DMS114 treated with DMSO at 0.1 percent for 48 hours (cell line): ENCODE measurements around the gene SLC19A2.

Source experiments
- DNase-seq: peaks from one replicate; lab custom pipeline; 2025; ENCODE audit not compliant: unreplicated experiment; lab: John Stamatoyannopoulos, UW

The SLC19A2 gene

GRCh38 chr1:169475806-169476387, 9.8 kb downstream of the SLC19A2 start:
- no peak for DNase-seq

GRCh38 chr1:169474302-169474995, 11.3 kb downstream of the SLC19A2 start:
- DNase-seq, result no peak

GRCh38 chr1:169473347-169473746, 12.4 kb downstream of the SLC19A2 start:
- no peak for DNase-seq

- DNase-seq, result no peak
These were observed 13.0 kb downstream of the SLC19A2 start for GRCh38 chr1:169472738-169473137.

GRCh38 chr1:169468982-169469381, 16.8 kb downstream of the SLC19A2 start:
- no peak for DNase-seq

GRCh38 chr1:169466259-169467230, 19.2 kb downstream of the SLC19A2 start:
- peak; percentile 14 for DNase-seq

- no peak for DNase-seq
These were observed 20.5 kb downstream of the SLC19A2 start for GRCh38 chr1:169465281-169465680.

GRCh38 chr1:169462385-169462784, 23.4 kb downstream of the SLC19A2 start:
- no peak for DNase-seq

GRCh38 chr1:169461390-169462000, 24.2 kb downstream of the SLC19A2 start:
- no peak for DNase-seq

- DNase-seq, result no peak
These were observed 25.4 kb downstream of the SLC19A2 start for GRCh38 chr1:169460191-169460833.

- DNase-seq, result no peak
These were observed 28.3 kb downstream of the SLC19A2 start for GRCh38 chr1:169457443-169457842.

- no peak for DNase-seq
These were observed 29.7 kb downstream of the SLC19A2 start for GRCh38 chr1:169456029-169456428.

- DNase-seq, result no peak
These were observed 32.8 kb downstream of the SLC19A2 start for GRCh38 chr1:169452921-169453320.

GRCh38 chr1:169451218-169451824, 34.4 kb downstream of the SLC19A2 start:
- no peak for DNase-seq

- DNase-seq, result no peak
These were observed 41.8 kb downstream of the SLC19A2 start for GRCh38 chr1:169443923-169444322.

- peak; percentile 82 for DNase-seq
These were observed 58.6 kb downstream of the SLC19A2 start, which contains the start of gene CCDC181 for GRCh38 chr1:169427081-169427641. CCDC181 (minus strand) TSS chr1:169427474; CDS start chr1:169424927, 2,547 bp downstream.

- no peak for DNase-seq
These were observed 59.5 kb downstream of the SLC19A2 start for GRCh38 chr1:169426174-169426705.

GRCh38 chr1:169421309-169421708, 64.4 kb downstream of the SLC19A2 start:
- DNase-seq, result no peak

- DNase-seq, result no peak
These were observed 70.8 kb downstream of the SLC19A2 start for GRCh38 chr1:169414952-169415351.
